CD4-positive, alpha-beta T cell treated with Interleukin-4 for 1 hour (primary cell): ENCODE data around the gene HCAR3.
"Not testable (repeated sequence)": the region's sequence is repeated elsewhere in the genome, so short reads cannot be mapped to it uniquely, and the experiment has no call there.

Source experiments
- DNase-seq, 2 donors: peaks; one replicate each; pipeline ENCODE4 v3.0.0-alpha.2; 2020 to 2022

The HCAR3 gene

GRCh38 chr12:122716658-122717057 lies at the start of gene HCAR3:
Gene HCAR3, minus strand, starts transcription at chr12:122716811. Its CDS starts 74 bp downstream, at chr12:122716737.
- DNase-seq: peak in 1 of 2 donors; percentile 76

- no peak for DNase-seq
Measured at GRCh38 chr12:122757568-122757967, 41.0 kb upstream of the HCAR3 start.

- DNase-seq: no peak
Measured at GRCh38 chr12:122754790-122755189, 38.2 kb upstream of the HCAR3 start.

GRCh38 chr12:122753319-122753650 lies 36.7 kb upstream of the HCAR3 start:
- DNase-seq: no peak

- DNase-seq: peak; percentile 99
Measured at GRCh38 chr12:122752464-122753318, 36.1 kb upstream of the HCAR3 start, which contains the start of gene DENR. Gene DENR, plus strand, starts transcription at chr12:122752824. Its CDS starts 878 bp downstream, at chr12:122753702.

- DNase-seq: not testable (repeated sequence)
Measured at GRCh38 chr12:122750781-122751515, 34.3 kb upstream of the HCAR3 start.

- DNase-seq: no peak
Measured at GRCh38 chr12:122749569-122750332, 33.1 kb upstream of the HCAR3 start.

- DNase-seq: no peak
Measured at GRCh38 chr12:122747224-122748135, 30.9 kb upstream of the HCAR3 start.

GRCh38 chr12:122743895-122744525 lies 27.4 kb upstream of the HCAR3 start:
- peak in 1 of 2 donors; percentile 74 for DNase-seq

GRCh38 chr12:122740351-122740750 lies 23.7 kb upstream of the HCAR3 start:
- DNase-seq: no peak

- no peak for DNase-seq
Measured at GRCh38 chr12:122738571-122738970, 22.0 kb upstream of the HCAR3 start.

- no peak for DNase-seq
Measured at GRCh38 chr12:122732611-122733010, 16.0 kb upstream of the HCAR3 start.

- DNase-seq: no peak
Measured at GRCh38 chr12:122732170-122732569, 15.6 kb upstream of the HCAR3 start.

- DNase-seq: no peak
Measured at GRCh38 chr12:122730215-122731014, 13.8 kb upstream of the HCAR3 start, which contains the start of gene HCAR1. Gene HCAR1, minus strand, starts transcription at chr12:122730844. Its CDS starts 505 bp downstream, at chr12:122730339.

GRCh38 chr12:122729583-122730214 lies 13.1 kb upstream of the HCAR3 start:
- no peak for DNase-seq

GRCh38 chr12:122726080-122726558 lies 9.5 kb upstream of the HCAR3 start:
- DNase-seq: peak; percentile 18 to 30

GRCh38 chr12:122725452-122726079 lies 9.0 kb upstream of the HCAR3 start:
- DNase-seq: no peak

GRCh38 chr12:122724641-122725243 lies 8.1 kb upstream of the HCAR3 start:
- no peak for DNase-seq

- DNase-seq: no peak
Measured at GRCh38 chr12:122722387-122722786, 5.8 kb upstream of the HCAR3 start.
